Right hindlimb (tissue), 1 donor: ENCODE measurements around the gene MSI2.

Source experiments
- DNase-seq: peaks from one replicate; pipeline ENCODE4 v3.0.0-alpha.2; 2018

The MSI2 gene

GRCh38 chr17:57247261-57247660, 9.1 kb upstream of the MSI2 start:
- DNase-seq, result no peak

- DNase-seq, result no peak
These were observed 8.4 kb upstream of the MSI2 start for GRCh38 chr17:57247913-57248312.

GRCh38 chr17:57249520-57249919, 6.8 kb upstream of the MSI2 start:
- no peak for DNase-seq

- DNase-seq, result no peak
These were observed 5.0 kb upstream of the MSI2 start for GRCh38 chr17:57251211-57251787.

GRCh38 chr17:57253362-57254065, 2.8 kb upstream of the MSI2 start:
- no peak for DNase-seq

- DNase-seq, result no peak
These were observed 1.0 kb upstream of the MSI2 start for GRCh38 chr17:57255182-57255775.

- DNase-seq, result no peak
These were observed 387 bp downstream of the MSI2 start for GRCh38 chr17:57256708-57257112.

GRCh38 chr17:57257195-57257894, 1.0 kb downstream of the MSI2 start:
- DNase-seq, result no peak

- no peak for DNase-seq
These were observed 1.9 kb downstream of the MSI2 start for GRCh38 chr17:57257895-57258851.

GRCh38 chr17:57259306-57259705, 3.0 kb downstream of the MSI2 start:
- no peak for DNase-seq

- DNase-seq, result no peak
These were observed 3.5 kb downstream of the MSI2 start for GRCh38 chr17:57259817-57260216.

GRCh38 chr17:57260325-57261083, 4.2 kb downstream of the MSI2 start:
- no peak for DNase-seq

GRCh38 chr17:57261084-57261461, 4.8 kb downstream of the MSI2 start:
- DNase-seq, result no peak

GRCh38 chr17:57262557-57262956, 6.2 kb downstream of the MSI2 start:
- DNase-seq, result no peak

- no peak for DNase-seq
These were observed 7.9 kb downstream of the MSI2 start for GRCh38 chr17:57264250-57264649.

- DNase-seq, result no peak
These were observed 8.5 kb downstream of the MSI2 start for GRCh38 chr17:57264776-57265175.

- no peak for DNase-seq
These were observed 10.6 kb downstream of the MSI2 start for GRCh38 chr17:57266902-57267311.

GRCh38 chr17:57268181-57268580, 11.9 kb downstream of the MSI2 start:
- DNase-seq, result no peak

- DNase-seq, result no peak
These were observed 12.7 kb downstream of the MSI2 start for GRCh38 chr17:57269052-57269451.

- DNase-seq, result no peak
These were observed 13.4 kb downstream of the MSI2 start for GRCh38 chr17:57269598-57270255.

- no peak for DNase-seq
These were observed 14.5 kb downstream of the MSI2 start for GRCh38 chr17:57270801-57271245.
